GM18519 (cell line): ENCODE data around the gene C9orf40.

Experiments used
- ATAC-seq: cut with Tn5 transposase; IDR thresholded peaks from one replicate; pipeline ENCODE4 v1.9.1; 2021; ENCODE audit warnings: mild to moderate bottlenecking, moderate library complexity; ENCODE audit not compliant: unreplicated experiment, low FRiP score

Gene C9orf40

GRCh38 chr9:74952201-74953151 lies at the start of gene C9orf40:
Gene C9orf40, minus strand, starts transcription at chr9:74952912. Its CDS starts 301 bp downstream, at chr9:74952611.
- peak; percentile 82 for ATAC-seq

GRCh38 chr9:75001719-75002421 lies 49.2 kb upstream of the C9orf40 start:
- peak; percentile 90 for ATAC-seq

DNA sequence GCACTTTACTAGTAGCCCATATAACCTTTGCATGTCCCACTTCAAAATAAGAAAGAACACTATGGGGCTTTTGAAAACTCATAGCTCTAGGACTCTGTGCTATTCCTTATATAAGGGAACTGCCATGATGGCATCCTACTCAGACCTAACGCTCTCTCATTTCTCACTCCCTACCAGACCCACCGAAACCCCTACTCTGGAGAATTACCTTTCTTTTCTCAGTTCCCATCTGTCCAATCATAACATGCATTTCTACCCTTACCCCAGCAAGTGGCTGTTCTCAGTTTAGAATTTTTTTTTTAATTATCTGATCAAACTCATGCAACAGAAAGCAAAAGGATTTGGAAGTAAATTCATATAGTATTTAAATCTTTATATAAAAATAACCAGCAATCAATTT lies 48.1 kb upstream of the C9orf40 start:
- ATAC-seq: peak; percentile 44

DNA sequence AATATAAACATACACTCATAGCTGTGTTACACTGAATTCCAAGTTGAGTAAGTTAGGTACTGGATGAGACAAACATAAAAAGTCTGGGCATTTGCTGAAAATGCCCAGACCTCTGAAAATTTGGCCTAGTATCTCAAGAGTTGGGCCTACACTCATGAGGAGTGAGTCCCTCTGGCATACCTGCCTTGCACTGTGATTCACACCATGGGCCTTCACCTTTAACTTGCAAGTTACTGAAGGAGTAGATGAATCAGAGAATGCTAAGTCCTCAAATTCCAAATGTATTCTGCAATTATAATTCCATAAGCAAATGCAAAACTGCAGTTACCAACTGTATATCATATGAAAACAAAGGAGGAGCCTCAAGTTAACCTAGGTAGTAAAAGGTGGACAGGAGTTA lies 32.3 kb upstream of the C9orf40 start:
- ATAC-seq: no peak

GRCh38 chr9:74983709-74984108 lies 31.0 kb upstream of the C9orf40 start:
- ATAC-seq: no peak

DNA sequence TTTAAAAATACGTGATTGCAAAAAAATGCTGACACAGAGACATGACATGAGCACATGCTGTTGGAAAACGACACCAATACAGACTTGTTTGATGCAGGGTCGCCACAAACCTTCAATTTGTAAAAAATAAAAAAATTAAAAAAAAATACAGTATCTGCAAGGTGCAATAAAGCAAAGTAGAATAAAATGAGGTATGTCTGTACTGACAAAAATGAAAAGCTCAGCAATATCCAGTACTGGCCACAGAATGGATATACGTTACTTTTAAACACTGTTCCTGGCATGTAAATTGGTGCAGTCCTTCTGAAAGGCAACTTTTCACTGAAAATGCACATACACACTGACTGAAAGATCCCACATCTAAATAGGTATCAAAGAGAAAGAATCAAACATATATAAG lies 27.1 kb upstream of the C9orf40 start:
- ATAC-seq: no peak

DNA sequence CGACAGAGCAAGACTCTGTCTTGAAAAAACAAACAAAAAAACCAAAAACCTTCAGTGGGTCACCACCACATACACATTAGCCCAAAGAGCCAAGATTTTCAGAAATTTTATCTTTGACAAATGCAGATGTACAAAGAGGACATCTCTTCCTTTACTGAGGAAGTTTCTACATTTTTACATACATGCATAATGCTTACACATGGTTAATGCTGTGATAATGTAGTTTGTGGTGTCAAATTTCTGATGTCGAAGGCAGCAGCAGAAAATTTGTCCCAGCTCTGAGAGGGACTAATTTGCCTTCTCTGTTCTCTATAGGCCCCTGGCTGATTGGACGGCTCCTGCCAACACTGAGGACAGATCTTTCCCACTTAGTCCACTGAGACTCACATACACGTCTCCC lies 24.6 kb upstream of the C9orf40 start:
- no peak for ATAC-seq

DNA sequence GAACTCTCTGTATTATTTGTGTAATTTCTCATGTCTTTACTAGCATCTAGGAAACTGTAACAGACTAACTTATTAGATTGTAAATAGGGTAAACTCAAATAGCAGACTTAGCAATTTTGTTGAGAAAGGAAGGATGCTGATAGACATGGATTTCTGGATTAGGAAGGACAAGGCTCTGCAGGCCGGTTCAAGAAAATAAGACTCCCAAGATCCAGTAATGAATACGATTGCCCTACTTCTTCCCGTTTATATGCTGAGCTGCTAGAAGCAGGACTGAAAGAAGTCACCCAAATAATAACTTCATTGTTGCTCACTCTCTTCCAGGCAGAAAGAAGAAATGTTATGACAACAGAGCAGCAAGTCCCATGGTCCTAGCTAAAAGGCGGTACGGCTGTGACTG lies 22.8 kb upstream of the C9orf40 start:
- no peak for ATAC-seq

- no peak for ATAC-seq
Observed at GRCh38 chr9:74974558-74974957, 21.8 kb upstream of the C9orf40 start.

GRCh38 chr9:74973714-74974113 lies 21.0 kb upstream of the C9orf40 start:
- no peak for ATAC-seq

DNA sequence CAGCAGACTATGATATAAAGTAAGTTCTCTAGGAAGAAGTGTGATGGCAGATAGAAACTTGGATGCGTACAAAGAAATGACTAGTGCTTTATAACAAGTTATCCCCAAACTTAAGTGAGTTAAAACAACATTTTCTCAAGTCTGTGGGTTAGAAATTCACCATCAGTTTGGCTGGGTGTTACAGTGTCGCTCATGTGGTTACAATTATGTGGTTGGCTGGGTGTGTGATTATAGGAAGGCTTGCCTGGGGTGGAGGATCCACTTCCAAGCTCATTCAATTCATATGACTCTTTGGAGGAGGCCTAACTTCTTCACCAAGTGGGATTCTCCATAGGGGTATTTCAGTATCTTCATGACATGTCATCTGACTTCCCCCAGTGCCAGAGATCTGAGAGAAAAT lies 10.3 kb upstream of the C9orf40 start:
- no peak for ATAC-seq

DNA sequence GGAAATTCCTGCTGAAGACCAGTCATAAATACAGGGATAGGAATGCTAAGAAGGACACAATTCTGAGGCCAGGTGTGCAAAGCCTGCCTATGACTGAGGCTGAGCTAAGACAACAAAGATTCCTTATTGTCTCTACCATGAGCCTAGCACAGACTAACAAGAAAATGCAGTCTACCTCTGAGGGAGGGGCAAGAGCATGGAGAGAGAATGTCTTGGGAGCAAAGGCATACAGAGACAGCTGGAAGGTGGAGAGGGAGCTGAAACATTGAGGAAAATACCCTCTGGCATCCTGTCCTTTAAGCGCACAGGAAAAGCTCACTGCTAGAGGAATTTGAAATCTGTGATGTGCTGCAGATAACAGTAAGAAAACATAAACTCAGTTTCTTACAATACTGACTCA lies 8.8 kb upstream of the C9orf40 start:
- ATAC-seq: no peak

DNA sequence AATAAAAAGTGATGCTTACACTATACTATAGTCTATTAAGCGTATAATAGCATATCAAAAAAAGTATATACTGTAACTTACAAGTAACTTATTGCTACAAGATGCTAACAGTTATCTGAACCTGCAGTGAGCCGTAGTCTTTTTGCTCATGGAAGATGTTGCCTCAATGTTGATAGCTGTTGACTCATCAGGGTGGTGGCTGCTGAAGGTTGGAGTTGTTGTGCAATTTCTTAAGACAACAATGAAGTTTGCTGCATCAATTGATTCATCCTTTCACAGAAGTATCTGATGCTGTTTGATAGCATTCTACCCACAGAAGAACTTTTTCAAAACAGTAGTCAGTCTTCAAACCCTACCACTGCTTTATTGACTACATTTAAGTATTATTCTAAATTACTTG lies 7.8 kb upstream of the C9orf40 start:
- ATAC-seq: no peak

GRCh38 chr9:74958587-74958986 lies 5.9 kb upstream of the C9orf40 start:
- ATAC-seq: no peak

- ATAC-seq: no peak
Observed at GRCh38 chr9:74953235-74953751, 581 bp upstream of the C9orf40 start.

- no peak for ATAC-seq
Observed at GRCh38 chr9:74951725-74952151, 974 bp downstream of the C9orf40 start.

DNA sequence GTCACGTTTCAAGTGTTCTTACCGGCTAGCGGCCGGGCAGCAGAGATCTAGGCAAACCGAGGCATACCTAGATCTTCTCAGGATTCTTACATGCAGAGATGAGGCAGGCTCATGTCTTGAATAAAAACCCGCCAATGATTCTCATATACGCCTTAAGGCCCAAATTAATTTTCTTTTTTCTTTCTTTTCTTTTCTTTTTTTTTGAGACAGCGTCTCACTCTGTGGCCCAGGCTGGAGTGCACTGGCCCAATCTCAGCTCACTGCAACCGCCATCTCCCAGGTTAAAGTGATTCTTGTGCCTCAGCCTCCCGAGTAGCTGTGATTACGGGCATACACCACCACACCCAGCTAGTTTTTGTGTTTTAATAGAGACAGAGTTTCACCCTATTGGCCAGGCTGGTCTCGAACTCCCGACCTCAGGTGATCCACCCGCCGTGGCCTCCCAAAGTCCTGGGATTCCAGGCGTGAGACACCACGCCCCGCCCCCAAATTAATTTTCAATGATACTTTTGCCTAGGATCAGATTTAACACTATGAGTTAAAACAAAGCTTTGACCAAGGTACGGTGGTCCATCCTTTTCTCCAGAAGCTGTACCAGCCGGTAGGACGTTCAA lies 1.5 kb downstream of the C9orf40 start:
- ATAC-seq: no peak

DNA sequence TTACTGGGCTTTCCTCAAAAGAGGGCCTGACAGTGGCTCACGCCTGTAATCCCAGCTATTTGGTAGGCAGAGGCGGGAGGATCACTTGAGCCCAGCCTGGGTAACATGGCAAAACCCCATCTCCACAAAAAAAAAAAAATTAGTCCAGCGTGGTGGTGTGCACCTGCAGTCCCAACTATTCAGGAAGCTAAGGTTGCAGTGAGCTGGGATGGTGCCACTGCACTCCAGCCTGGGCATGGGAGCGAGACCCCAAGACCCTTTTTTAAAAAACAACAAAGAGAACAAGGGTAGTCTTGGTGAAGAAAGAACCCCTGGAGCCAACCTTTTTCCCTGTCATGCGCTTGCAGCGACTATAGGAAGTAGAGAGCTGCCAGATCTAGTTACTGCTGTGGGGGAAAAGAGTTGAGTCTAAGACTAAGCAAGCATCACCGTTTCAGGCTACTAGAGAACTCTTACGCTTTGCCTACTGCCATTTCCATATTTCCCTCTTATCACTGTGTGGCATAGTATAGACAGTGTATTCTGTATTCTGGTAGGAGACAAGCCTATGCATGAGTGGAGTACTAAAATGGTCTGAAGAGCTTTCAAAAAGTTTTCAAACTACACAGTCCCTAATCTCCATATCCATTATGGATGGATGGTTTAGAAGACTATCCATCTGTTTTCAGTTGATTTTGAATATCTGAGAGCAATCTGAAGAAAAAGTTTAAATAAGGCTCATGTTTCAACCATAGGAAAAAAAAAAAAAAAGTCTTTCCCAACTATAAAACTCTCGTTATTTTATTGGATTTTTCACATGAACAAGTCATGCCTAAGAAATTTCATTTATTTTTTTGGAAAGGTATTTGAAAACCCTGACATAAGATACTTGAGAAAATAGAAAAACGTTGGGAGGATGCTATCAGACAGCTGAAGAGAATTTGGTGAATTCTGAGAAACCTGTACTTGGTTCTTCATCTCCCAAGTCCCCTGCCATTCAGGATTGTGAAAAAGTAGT lies 2.6 kb downstream of the C9orf40 start:
- no peak for ATAC-seq

DNA sequence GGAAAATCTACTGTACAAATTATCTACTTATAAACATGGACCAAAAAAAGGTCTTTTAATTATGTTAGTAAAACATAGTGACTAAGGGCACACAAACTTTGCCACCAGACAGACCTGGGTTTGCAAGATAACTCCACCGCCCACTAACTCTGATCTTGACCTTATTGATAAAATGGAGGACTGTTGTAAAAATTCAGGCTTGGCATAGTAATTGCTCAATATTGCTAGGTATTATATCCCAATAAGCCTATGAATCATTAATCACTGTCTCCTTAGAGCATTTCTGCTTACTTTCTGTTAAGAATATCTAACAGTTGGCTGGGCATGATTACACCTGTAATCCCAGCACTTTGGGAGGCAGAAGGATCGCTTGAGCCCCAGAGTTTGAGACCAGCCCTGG lies 3.8 kb downstream of the C9orf40 start:
- ATAC-seq: no peak

DNA sequence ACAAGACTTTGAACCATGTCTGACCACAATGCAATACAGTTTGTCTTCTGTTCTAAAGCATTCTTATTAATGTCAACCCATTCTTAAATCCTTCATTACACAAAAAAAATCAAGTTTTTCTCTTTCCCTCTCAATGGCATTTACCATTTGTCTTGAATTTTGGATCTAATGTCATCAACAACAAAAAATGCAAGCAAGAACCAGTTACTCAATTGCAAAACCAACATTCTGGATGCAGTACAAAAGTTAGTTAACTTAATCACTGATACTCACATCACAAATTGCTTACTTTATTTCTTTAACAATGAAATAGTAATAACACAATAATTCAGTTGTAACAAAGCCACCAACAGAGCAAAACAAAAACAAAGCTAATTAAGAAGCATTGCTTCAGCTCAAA lies 6.0 kb downstream of the C9orf40 start:
- no peak for ATAC-seq
